ENCODE results near the gene DPCD. TPM values are rescaled to one million over a fixed set of nuclear protein-coding genes. Genes with fewer than 3 reads are reported as not detected.
"Not testable (repeated sequence)": the region's sequence is repeated elsewhere in the genome, so short reads cannot be mapped to it uniquely, and the experiment has no call there.

The DPCD gene
- polyA plus RNA-seq, 1 donor, result 11.8 TPM

- no peak for DNase-seq
Observed at GRCh38 chr10:101588879-101589278, 758 bp downstream of the DPCD start.

GRCh38 chr10:101593331-101593730, 5.2 kb downstream of the DPCD start:
- not testable (repeated sequence) for DNase-seq

GRCh38 chr10:101595591-101596433, 7.7 kb downstream of the DPCD start:
- DNase-seq, result no peak

- DNase-seq, result no peak
Observed at GRCh38 chr10:101597091-101597900, 9.2 kb downstream of the DPCD start.

- no peak for DNase-seq
Observed at GRCh38 chr10:101601541-101601940, 13.4 kb downstream of the DPCD start.

- DNase-seq, result peak; percentile 61
Observed at GRCh38 chr10:101602761-101603398, 14.8 kb downstream of the DPCD start.

- DNase-seq, result no peak
Observed at GRCh38 chr10:101607124-101607523, 19.0 kb downstream of the DPCD start.

GRCh38 chr10:101609481-101609880, 21.4 kb downstream of the DPCD start:
- no peak for DNase-seq

- DNase-seq, result no peak
Observed at GRCh38 chr10:101611096-101611905, 23.2 kb downstream of the DPCD start.

- no peak for DNase-seq
Observed at GRCh38 chr10:101612086-101612485, 24.0 kb downstream of the DPCD start.

- no peak for DNase-seq
Observed at GRCh38 chr10:101612872-101613271, 24.8 kb downstream of the DPCD start.

- no peak for DNase-seq
Observed at GRCh38 chr10:101613646-101614045, 25.5 kb downstream of the DPCD start.

GRCh38 chr10:101614663-101615524, 26.8 kb downstream of the DPCD start:
- DNase-seq, result no peak

GRCh38 chr10:101615525-101616116, 27.5 kb downstream of the DPCD start:
- DNase-seq, result no peak

- DNase-seq, result no peak
Observed at GRCh38 chr10:101616415-101617101, 28.4 kb downstream of the DPCD start.

GRCh38 chr10:101617102-101617823, 29.1 kb downstream of the DPCD start:
- DNase-seq, result no peak

GRCh38 chr10:101617824-101618568, 29.9 kb downstream of the DPCD start:
- DNase-seq, result no peak

- DNase-seq, result no peak
Observed at GRCh38 chr10:101618871-101619270, 30.8 kb downstream of the DPCD start.

- DNase-seq, result no peak
Observed at GRCh38 chr10:101619983-101620382, 31.9 kb downstream of the DPCD start.
